GM19240 (cell line): ENCODE data around the gene ATP2B2.
"Not testable (repeated sequence)": the region's sequence is repeated elsewhere in the genome, so short reads cannot be mapped to it uniquely, and the experiment has no call there.

Experiments used
- DNase-seq: peaks from one replicate; pipeline ENCODE4 v3.0.0; 2011; ENCODE audit warnings: low spot score; ENCODE audit not compliant: insufficient read length

ATP2B2 gene

DNA sequence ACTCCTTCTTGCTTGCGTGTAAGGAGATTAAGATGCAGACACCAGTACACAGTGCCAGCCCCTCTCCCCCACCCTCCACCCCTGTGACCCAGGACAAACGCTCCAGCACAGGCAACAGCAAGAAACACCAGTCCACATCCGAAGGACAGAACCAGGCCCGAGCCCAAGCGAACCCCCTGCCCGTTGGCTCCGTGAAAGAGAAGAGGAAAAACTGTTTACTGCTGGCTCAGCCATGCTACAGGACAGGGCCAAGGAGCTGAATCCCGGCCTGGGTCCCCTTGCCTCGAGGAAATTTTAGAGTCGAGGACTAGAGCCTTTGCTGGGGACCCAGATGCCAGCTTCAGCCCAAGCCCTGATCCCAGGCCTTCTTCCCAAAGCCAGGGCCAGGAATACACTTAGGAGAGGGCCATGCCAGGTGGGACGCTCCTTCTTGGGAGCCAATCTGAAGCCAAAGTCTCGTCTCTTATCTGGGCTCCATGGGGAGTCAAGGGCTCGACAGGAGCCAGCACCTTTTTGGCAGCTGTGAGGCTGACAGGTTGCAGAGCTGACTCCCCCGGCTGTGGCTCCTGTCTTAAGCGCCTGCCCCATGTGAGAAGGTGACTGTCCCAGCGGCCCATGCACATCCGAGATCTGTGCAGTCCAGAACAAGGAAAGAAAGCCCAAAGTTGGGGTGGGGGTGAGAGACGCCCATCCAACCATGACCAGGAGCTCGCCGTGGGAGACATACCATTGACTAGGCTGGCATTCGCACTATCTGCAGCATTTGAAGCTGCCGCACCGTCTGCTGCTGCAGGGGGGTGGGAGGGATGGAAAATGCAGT lies 120.6 kb downstream of the ATP2B2 start:
- no peak for DNase-seq

- DNase-seq, result no peak
Observed at GRCh38 chr3:10383850-10384248, 121.5 kb downstream of the ATP2B2 start.

GRCh38 chr3:10382892-10383849 lies 122.2 kb downstream of the ATP2B2 start:
- no peak for DNase-seq

DNA sequence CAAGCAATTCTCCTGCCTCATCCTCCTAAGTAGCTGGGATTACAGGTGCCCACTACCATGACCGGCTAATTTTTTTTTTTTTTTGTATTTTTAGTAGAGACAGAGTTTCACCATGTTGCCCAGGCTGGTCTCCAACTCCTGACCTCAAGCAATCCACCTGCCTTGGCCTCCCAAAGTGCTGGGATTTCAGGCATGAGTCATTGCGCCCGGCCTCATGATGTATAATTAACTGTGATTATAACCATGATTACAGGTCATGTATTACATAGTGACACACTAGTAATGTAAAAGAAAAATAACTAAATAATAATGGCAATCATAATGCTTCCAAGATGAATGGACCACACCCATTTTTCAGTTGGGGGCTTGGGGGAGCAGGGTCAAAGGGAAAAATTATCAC lies 122.9 kb downstream of the ATP2B2 start:
- not testable (repeated sequence) for DNase-seq

GRCh38 chr3:10381336-10381735 lies 124.0 kb downstream of the ATP2B2 start:
- DNase-seq, result no peak

DNA sequence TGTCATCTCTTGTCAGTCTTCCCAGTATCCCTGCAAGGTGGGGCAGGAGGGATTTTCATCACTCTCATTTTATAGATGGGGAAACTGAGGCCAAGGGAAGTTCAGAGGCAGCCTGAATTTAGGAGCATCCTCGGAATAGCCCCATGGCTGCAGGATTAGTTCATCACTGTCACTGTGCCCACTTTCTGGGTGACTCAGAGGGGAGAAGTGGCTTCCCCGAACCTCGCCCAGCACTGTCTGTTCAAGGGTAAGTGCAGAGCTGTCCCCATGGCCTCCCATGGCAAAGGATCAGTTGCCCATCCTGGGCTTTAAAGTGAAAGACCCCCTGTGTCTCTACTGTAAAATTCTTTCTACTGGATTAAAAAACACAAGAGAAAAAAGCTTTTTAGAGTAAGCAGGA lies 124.5 kb downstream of the ATP2B2 start:
- no peak for DNase-seq

GRCh38 chr3:10379961-10380360 lies 125.4 kb downstream of the ATP2B2 start:
- no peak for DNase-seq

- no peak for DNase-seq
Observed at GRCh38 chr3:10379161-10379560, 126.2 kb downstream of the ATP2B2 start.

GRCh38 chr3:10378742-10379141 lies 126.6 kb downstream of the ATP2B2 start:
- DNase-seq, result no peak

GRCh38 chr3:10378246-10378645 lies 127.1 kb downstream of the ATP2B2 start:
- no peak for DNase-seq

DNA sequence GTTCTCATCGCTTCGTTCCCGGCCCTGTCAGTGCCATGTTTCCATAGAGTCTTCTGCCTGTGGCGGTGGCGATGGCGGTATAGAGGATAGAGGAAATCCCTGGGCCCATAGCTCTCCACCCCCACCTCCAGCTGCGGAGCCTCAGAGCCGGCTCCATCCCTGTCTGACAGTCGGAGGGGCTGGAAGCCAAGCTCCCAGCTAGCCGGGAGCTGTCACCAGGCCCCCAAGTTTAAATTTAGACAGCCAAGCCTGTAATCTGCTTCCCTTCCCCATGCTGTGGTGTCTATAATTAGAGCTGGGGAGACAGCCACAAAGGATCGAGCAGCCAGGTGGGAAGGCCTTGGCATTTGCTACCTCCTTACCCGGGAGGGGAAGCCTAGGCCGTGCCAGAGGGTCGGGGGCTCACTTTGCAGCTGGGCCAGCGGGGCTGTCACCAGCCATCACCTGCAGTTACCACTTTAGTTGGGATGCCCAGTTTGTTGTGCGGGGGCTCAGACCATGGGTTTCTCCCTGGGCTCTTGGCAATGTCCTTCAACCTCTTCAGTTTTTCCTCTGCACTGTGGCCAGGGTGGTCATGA lies 128.1 kb downstream of the ATP2B2 start:
- no peak for DNase-seq

- DNase-seq, result no peak
Observed at GRCh38 chr3:10376353-10376752, 129.0 kb downstream of the ATP2B2 start.

DNA sequence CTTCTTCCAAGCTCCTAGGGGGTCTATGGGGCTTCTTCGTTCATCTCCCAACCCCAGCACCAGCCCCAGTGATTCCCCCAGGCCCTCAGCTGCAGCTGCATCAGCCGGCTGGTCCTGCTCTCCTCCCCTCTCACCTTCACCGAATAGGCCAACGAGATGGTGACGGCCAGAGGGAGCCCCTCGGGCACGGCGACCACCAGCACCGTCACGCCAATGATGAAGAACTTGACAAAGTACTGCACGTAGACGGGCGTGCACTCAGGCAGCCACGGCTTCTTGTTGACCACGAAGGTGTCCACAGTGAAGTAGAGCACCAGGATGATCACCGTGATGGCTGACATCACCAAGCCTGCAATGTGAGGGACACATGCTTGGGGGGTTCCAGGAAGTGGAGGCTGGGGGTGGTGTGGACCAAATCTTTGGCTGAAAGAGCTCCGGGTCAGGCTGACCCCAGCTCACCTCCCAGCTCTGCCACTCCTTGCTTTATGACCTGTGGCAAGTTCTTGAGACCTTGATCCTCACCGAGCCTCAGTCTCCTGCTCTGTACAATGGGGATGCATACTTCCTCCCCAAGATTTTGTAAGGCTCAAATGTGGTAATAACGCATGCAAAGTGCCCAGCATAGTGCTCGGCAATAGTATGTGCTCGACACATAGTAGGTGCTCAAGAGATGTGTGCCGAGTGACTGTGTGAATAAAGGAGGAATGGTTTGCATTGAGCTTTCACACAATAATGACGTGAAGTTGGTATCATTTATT lies 129.9 kb downstream of the ATP2B2 start:
- DNase-seq, result no peak

DNA sequence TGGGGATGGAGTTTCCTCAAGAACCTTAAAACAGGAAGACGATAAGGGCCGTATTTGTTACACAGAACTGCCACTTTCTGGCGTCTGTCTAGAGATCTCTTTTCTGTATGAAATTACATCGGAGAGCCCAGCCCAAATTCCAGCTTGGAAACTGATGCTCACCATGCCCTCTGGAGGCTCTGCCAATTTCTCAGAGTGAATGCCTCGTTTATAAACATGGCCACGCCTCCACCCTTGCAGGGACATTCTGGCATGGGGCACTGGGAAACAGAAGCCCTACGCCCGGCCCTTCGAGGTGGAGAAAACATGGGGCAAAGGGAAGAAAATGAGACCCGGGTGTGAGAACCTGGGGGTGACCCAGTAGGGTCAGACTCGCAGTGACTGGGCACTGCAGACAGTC lies 131.1 kb downstream of the ATP2B2 start:
- DNase-seq, result no peak

GRCh38 chr3:10373686-10374261 lies 131.6 kb downstream of the ATP2B2 start:
- no peak for DNase-seq

GRCh38 chr3:10371789-10372188 lies 133.6 kb downstream of the ATP2B2 start:
- no peak for DNase-seq

DNA sequence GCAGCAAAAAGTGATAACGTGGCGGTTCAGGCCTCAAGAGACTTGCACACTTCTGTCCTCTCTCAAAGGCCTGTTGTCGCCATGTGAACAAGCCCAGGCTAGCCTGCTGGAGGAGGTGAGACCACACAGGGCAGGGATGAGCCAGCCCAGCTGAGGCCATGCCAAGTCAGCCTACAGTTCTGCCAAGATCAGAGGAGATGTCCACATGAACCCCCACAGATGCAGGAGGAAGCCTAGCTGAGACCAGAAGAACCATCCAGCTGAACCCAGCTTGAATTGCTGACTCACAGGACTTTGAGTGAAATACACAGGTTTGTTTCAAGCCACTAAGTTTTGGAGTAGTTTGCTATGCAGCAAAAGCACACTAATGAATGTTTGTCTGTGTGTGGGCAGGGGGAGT lies 134.2 kb downstream of the ATP2B2 start:
- no peak for DNase-seq

- no peak for DNase-seq
Observed at GRCh38 chr3:10370429-10370828, 135.0 kb downstream of the ATP2B2 start.

GRCh38 chr3:10368512-10368911 lies 136.9 kb downstream of the ATP2B2 start:
- no peak for DNase-seq

- no peak for DNase-seq
Observed at GRCh38 chr3:10367506-10367905, 137.9 kb downstream of the ATP2B2 start.

GRCh38 chr3:10366651-10367101 lies 138.7 kb downstream of the ATP2B2 start:
- DNase-seq, result no peak
